Endometrium (tissue), 2 donors: ENCODE data around the gene LTBP2.

Source experiments
- FAIRE-seq: peaks from 2 replicates; lab custom pipeline; 2012; peaks lifted over from hg19 to GRCh38; lab: Jason Lieb, UNC
- donor health status: control.
- donor health status: control.

Gene LTBP2

DNA sequence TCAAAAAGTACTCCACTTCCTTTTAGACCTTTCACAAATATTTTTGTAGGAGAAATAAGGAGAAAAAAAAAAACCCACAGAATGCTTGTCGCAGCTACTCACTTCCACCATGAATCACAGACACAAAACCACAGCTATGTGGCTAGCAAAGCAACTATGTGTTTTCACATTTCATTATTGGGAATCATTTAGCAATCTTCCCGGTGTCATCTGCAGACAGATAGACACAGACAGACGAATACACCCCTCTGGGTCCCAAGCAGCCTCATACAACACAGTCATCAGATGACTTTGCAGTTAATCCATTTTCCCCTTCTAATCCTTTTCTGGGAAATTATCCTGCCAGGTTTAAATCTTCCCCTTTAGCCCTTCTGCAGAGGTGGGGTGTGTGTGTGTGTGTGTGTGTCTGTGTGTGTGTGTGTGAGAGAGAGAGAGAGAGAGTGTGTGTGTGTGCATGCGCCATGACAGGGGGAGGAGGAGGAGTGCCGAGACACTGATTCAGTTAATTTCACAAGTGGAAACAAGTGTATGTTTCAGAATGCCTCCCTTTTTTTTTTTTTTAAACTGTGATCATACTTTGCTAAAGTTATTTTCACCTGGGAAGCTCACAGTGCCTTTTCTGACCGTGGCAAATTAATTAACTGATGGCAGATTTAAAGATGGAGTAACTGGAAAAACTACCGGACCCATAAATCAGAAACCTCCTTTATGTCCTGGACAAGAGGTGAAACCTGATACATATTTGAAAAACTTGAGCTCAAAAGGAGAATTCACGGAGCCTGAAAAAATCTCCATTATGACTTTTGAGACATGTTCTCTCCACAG lies 39.9 kb downstream of the LTBP2 start:
- FAIRE-seq: no peak

DNA sequence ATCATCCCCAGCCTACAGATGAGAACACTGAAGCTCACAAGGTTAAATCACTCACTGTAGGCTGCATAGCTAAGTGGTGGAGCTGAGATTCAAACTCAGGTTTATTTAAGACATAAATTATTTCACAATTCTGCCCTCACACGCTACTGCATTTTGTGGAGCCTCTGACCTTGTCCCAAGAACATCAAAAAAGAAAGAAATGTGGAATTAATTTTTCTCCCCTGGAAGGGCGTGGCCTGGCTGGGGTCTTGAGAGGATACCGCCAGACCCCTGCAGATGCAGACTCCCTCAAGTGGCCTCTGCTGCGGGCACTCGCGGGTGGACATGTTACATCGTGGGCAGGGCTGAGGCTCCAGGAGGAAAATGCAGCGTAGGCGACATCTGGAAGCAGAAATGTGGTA lies 40.6 kb downstream of the LTBP2 start:
- no peak for FAIRE-seq

DNA sequence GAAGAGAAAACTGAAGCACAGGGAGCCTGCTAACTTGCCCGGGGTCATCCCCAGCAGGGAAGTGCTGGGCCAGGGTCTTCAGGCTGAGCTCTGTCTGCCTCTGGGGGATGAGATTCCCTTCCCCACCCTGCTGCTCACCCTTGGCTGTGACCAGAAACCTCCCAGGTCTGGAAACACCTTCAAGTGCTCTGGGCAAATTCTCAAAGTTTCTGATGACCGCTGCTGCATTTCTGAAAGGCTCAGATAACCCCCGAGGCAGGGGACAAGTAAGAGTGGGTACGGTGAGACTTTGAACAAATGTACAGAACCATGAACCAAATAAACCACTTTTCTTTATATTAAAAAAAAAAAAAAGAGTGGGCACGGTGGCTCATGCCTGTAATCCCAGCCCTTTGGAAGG lies 41.3 kb downstream of the LTBP2 start:
- no peak for FAIRE-seq

DNA sequence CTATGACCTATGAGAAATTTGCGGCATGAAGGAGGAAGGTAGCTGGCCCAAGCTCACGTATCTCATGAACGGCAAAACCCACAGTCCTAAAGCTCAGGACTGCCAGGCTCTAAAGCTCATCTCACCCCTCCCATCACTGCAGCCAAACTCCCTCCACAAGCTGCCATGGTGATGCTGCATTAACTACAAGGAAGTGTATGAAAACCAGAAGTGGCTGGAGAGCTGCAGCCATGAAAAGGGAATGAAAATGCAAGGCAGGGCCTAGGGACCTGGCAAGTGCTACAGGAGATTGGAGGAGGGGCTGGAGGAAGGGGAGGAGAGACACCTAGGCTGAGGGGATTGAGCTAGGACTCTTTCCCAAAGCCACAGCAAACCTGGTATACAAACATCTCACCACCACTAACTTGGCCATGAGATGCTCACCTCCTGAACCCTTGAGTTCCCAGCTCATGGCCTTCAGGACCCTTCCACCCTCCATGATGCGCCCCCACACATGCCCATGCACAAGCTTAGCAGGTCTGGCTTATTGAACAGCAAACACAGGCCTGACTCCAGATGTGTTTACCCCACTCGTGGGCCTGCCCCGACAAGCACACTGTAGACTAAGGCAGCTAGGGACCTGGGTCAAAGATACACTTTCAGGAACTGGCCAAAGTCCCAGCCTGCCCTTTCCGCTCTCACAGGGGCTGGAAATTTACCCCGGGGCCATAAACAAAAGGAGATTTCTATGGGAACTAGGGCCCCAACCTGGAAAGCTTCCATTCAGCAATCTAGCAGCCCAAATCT lies 42.0 kb downstream of the LTBP2 start:
- no peak for FAIRE-seq

DNA sequence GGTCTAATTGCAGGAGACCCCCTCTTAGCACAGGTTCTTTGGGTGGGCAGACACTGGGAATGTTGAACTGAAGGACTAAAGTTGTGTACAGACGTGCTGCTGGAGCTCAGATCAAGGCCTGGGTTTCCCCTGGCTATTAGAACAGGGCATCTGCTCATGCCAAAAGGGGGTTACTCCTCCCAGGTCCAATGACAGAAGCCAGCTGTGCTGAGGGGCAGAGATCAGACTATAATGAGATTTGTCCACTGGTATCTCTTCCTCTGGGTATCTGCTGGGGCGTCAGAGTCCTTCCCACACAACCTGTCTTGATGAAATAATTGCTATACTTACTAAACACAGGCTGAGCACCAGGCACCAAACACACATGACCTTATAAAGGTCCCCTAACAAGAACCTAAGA lies 42.6 kb downstream of the LTBP2 start:
- FAIRE-seq: no peak

DNA sequence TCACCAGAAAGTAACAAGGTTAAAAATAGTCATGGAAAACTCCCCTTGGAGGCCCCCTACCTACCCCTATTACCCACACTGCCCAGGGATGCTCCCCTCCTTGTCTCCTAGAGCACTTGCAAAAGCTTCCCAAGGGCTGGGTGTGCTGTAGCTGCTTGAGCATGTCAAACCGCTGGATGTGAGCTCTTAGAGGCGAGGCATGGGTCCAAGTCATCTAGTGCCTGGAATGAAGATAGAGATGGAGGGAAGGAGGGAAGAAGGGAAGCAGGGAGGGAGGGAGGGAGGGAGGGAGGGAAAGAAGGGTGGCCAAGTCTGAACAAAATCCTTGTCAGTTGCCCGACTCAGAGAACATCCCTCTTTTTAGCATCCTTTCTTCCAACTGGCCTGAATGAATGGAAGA lies 43.1 kb downstream of the LTBP2 start:
- FAIRE-seq: no peak

DNA sequence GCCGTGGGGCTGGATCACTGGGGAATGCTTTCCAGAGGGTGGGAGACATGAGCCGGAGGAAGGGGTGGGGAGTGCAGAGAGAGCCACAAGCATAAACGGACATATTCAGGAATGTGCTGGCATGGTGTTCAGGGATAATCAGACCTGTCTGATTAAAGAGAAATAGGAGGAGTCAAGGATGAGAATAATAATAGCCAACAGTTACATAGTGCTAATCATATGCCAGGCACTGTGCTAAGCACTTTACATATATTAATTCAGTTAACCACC lies 43.7 kb downstream of the LTBP2 start:
- FAIRE-seq: no peak

DNA sequence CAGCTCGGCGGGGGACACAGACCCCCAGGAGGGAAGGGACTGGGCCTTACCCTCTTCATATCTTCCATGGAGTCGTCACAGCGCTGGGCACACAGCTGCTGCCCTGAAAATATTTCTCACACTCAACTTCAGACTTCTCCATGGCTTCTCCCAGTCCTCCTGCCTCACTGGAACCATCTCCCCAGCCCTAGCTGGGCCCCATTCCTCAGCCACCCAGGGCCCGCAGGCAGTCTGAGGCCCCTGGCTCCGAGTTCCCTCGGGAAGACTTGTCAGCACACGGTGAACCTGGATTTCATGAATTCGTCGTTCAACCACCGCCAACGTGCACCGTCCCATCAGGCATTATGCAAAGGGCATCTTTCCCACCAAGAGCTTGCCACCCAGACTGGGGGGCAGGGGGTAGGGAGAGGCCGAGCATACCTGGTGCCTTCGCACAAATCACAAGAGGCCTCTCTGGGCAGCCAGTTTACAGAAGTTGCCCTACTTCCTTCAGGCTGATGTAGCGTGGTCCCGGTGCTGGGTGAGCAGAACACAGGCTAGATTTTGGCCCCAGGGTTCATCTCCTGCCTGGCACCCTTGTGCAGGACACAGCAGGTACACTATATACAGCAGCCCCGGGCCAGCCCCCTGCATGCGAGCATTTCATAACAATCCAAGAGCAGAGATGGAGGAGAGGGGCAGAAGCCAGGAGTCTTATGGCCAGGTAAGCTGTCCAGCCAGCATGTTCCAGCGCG lies 44.2 kb downstream of the LTBP2 start:
- FAIRE-seq: no peak

DNA sequence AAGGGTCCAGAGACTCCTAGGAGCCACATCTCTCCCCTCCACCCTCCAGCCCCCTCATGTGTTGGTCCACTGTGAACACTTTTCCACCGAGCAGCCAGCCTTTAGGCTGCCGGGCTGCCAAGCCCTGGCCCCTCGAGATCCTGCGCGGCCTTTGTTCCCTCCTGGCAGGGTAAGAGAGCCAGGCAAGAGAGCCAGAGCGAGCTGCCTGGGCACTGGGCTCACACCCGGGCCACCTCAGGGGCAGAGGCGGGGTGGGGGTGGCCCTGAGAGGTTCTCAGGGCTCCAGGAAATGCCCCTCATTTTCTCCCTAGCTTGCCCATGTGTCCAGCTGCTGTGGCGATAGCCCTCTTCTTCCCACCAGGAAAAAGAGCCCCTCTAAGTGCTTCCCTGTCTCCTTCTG lies 44.8 kb downstream of the LTBP2 start:
- FAIRE-seq: no peak

DNA sequence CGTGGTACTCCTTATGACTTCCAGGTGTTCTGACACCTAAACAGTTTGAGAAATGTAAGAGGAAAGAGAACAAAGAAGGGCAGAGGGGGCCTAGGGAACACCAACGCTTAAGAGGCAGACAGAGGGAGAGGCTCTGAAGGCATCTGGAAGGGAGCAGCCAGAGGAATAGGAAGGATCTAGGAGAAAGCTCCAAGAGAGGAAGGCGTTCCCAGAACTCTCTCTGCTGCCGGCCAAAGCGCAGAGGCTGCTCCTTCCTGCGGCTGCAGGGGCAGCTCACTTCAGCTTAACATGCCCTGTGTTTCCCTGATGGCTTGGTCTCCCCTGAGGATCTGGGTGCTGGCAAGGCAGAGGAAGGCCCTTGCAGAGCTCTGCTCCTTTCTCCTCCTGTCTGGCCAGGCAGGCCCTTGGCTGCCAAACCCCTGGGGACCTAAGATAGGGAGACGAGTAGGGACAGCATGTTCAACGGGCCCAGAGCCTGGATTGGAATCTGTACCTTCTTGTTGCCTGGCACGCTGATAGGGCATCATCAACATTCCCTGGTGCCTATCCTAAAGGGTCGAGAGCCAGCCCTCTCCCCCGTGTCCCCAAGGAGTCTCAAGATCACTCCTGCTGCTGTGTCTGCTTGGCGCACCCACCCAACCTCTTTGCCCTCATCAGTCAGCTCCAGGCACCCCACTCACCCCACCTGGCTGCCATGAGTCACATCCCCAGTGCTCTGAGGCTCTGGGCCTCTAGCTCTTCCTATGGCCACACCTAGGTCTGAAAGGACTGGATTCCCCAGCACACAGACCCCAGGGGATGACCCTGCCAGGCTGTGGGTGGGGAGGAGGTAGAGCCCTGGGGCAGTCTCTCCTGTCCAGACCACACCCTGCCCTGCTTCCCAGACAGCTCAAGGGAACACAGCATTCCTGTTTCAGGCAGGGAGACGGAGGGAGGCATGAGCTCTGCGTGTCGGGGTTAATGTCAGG lies 45.6 kb downstream of the LTBP2 start:
- FAIRE-seq: no peak

DNA sequence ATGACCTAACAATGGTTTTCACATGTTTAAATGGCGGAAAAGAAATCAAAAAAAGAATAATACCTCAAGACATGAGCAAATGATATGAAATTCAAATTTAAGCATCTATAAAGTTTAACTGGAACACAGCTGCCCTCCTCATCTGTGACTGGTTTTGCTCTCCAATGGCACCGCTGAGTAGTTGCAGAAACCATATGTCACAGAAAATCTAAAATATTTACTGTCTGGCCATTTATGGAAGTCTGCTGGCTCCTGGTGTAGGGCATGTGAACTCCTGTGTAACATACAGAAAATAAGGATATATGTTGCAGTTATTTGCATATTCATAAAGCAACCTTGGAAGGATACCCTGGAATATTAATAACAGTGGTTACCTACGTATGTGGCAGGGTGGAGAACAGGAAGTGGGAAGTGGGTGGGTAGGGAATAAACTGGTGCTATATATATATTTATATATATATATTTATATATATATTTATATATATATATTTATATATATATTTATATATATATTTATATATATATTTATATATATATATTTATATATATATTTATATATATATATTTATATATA lies 48.4 kb downstream of the LTBP2 start:
- FAIRE-seq: no peak

DNA sequence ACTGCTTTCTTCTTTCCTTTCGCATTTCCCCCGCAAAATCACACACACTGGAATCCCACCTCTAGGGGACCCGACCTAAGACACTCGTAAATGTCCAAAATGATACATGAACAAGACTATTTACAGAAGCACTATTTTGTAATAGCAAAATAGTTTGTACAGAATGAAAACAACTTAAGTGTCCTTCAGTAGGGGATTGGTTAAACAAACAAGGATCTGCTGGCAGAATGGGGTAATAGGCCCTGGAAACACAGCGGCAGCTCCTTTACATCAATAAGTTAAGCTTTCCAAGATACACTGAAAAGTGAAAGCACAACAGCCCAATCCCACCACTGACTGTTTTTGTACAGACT lies 48.8 kb downstream of the LTBP2 start:
- peak; percentile 33 for FAIRE-seq

DNA sequence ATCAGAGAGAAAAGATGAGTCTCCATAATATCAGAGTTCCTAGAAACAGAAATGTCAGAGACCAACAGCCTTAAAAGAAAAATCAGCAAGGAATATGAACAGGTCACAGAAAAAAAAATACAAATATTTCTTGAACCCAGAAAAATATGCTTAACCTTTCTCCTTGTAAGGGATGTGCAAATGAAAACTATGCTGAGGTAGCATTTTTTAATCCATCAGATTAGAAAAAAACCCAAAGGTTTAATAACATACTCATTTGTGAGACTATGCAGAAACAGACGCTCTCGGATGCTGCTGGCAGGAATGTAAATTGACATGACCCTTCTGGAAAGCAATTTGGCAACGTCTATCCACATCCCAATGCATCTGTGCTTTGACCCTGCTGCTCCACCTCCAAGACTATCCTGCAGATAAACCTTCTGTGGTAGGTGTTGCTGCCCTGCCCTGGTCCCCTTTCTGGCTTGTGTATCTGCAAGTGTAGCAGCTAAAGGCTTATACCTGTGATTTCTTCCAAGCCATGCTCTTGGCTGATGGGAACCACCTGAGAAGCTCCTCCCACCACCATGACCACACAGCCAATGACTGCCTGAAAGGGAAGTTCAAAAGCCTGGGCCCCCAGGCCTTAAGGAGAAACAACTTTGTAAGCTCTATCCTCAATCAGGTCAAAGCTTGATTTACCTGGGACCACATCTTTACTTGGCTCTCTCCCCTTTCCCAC lies 49.4 kb downstream of the LTBP2 start:
- FAIRE-seq: peak; percentile 89

DNA sequence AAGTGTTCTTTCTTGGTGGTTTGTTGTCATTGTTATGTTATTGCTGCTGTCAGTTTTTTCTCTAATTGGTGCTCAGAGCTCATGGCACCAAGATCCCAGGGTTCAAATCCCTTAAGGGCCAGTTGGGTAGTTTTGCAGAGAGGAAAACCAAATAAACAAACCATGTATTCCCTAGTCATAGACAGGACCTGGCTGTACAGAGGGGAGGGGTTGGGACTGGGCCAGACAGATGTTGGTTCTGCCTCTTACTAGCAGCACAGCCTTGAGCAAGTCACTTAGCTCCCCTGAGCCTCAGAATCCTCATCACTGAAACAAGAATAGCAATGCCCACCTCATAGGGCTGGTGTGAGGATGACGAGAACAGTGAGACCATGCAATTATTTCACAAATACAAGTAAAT lies 53.4 kb downstream of the LTBP2 start:
- no peak for FAIRE-seq

DNA sequence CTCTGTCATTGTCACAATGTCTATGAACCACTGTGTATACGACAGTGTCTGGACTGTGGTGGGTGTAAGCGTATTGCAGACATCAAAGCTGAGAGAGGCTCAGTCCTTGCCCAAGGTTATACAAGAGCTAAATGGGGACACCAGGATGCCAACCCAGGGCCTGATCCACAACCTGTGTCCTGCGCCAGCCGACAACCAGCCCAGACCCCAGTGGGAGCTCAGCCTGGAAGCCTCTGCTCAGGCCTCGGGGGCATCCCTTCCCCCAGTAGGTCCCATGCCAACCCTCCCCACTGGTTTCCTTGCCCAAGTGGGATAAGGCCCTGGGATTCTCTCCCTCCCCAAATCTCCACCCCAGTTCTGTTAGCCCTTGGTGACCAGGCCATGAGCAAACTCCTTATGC lies 54.3 kb downstream of the LTBP2 start:
- no peak for FAIRE-seq

DNA sequence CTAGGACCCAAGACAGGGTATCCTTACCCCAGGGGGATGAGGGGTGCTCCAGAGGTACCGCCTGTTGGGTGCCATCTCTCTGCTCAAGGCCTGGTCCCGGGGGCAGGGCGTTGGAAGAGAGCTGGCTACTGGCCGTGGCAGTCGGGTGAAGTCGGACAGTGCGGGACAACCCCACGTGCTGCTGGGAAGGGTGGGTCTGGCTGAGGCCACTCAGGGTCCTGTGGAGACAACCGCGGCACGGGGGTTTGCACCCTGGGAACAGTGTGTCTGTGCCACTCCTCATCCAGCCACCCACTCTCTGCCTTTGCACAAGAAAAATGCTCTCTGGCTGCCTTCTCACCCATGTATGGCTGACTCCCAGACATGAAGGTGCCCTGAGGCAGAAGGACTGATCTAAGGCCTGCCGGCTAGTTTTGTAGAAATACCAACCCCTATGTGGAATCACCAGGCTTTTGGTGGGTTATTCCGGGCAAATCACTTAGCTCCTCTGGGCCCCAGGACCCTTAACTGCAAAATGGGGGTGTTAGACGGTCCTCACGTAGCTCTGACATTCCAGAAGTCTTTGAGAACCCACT lies 56.5 kb downstream of the LTBP2 start:
- FAIRE-seq: no peak

DNA sequence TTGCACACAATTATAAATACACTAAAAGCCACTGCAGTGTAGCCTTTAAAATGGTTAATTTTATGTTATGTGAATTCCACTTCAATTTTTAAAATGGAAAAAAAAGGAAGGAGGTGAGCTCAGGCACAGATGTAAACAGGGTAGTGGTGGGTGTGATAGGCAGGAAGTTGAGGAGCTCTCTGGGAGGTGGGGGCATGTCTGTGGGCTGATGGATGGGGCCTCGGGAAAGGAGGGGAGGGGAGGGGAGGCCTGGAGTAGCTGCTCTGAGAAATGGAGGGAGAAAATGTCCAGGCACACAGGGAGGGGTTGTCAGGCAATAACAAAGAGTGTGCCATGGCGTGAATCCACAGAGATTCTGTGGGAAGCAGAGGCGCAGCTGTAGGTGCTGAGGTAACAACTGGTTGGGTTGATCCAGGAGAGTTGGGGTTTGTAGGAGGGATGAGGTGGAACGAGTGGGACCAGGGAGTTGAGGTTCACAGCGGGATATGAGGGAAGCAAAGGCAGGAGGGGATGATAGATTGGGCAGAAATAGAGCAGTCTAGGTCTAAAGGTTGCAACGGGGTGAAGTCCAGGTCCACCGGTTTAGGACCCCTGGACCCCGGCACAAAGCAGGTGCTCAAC lies 57.2 kb downstream of the LTBP2 start:
- FAIRE-seq: no peak

DNA sequence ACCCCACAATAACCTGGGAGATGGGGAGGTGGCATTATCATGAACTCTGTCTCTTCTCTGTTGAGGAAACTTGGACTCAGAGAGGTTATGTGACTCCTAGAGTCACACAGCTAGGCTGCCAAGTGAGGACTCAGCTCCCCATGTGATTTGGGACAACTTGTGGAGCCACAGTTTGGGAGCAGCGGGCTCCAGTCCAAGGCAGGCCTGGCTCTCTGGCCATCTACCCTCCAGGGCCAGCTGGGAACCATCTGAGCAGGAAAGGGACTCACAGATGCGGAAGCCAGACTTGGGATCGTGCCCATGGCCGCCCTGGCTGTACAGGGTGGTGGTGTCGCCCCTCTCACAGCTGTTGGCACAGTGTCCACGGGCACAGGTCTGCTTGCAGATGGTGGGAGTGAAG lies 59.4 kb downstream of the LTBP2 start:
- FAIRE-seq: no peak

DNA sequence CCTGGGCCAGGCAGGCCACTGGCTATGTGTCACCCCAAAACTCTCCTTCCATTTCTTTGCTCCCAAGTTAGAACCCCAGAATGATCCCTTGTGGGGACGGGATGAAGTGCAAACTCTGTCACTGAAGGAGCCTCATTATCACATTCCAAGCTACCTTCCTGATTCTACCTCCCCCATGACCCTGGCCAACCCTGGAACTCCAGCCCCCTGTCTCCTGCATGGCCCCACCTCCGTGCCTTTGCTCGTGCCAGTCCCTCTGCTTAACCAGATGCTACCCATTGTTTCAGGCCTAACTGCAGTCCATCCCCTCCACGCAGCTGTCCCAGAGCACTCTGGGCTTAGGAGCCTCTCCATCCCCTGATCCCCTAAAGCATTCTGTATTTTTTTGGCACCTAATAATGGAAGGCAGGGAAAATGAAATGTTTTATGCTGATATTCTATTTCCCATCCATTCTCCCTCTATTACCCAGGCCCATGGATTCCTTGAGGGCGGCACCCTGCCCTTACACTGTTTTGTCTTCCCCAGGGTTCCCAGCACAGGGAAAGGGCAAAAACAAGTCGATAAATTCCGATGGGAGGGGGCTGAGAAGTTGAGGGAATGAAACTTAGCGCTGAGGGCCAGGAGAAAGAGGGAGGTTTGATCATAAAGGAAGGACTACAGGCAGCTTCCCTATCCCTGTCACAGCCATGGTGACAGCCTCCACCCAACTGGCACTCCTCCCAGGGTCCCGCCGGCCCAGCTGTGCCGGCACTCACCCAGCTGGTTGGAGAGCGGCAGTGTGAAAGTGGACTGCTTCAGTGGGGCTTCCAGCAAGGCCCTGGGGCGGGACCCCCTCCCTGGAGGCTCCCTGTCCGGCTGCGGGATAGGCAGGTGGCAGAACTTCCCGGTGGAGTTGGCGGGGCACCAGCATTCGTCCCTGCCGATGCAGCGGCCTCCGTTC lies 60.3 kb downstream of the LTBP2 start:
- FAIRE-seq: no peak
